ENCODE measurements around the gene ENTPD5.
"Not testable (repeated sequence)": the region's sequence is repeated elsewhere in the genome, so short reads cannot be mapped to it uniquely, and the experiment has no call there.

The ENTPD5 gene

DNA sequence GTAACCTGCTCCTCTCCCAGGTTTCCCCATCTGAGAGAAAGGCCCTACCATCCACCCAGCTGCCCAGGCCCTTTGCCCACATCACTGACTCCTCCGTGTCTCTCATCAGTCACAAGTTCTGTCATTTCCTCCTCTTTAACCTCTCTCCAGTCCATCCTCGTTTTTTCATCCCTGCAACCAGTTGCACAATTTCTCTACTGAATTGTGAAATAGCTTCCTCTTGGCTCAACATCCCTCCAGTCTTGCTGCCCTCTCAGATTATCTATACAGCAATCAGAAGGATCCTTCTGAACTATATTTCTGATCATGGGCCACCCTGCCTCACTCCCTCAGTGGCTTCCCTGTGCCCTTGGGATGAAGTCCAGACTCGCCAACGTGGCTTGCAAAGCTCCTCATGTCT lies 76.0 kb downstream of the ENTPD5 start:
- no peak for TF ChIP-seq ZFX (IDR thresholded peaks at IDR 0.05)
- TF ChIP-seq, protein P1, sequence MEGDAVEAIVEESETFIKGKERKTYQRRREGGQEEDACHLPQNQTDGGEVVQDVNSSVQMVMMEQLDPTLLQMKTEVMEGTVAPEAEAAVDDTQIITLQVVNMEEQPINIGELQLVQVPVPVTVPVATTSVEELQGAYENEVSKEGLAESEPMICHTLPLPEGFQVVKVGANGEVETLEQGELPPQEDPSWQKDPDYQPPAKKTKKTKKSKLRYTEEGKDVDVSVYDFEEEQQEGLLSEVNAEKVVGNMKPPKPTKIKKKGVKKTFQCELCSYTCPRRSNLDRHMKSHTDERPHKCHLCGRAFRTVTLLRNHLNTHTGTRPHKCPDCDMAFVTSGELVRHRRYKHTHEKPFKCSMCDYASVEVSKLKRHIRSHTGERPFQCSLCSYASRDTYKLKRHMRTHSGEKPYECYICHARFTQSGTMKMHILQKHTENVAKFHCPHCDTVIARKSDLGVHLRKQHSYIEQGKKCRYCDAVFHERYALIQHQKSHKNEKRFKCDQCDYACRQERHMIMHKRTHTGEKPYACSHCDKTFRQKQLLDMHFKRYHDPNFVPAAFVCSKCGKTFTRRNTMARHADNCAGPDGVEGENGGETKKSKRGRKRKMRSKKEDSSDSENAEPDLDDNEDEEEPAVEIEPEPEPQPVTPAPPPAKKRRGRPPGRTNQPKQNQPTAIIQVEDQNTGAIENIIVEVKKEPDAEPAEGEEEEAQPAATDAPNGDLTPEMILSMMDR (conservative IDR thresholded peaks at IDR 0.05): no peak
- peak overlapping the region; percentile 97 for H3K27ac ChIP-seq

DNA sequence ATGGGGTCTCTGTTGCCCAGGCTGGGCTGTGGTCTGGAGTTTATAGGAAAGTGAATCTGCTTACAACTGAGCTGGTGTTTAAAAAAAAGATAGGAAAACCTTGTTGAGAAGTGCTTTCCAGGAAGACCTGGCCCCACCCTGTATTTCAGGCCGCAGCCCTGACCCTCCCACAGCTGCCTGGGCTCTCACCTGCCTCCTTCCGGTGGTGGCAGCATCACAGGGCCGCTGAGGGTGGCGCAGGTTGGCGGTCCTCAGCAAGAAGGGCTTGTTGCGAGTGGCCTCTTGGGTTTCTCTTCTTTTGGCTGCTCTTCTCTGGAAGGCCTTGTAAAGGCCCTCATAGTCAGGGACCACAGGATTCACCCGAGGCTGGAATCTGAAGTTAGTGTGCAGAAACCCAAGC lies 76.9 kb downstream of the ENTPD5 start:
- no peak for TF ChIP-seq ZFX (IDR thresholded peaks at IDR 0.05)
- TF ChIP-seq, protein P1 (conservative IDR thresholded peaks at IDR 0.05): no peak
- H3K27ac ChIP-seq: no peak overlapping the region

DNA sequence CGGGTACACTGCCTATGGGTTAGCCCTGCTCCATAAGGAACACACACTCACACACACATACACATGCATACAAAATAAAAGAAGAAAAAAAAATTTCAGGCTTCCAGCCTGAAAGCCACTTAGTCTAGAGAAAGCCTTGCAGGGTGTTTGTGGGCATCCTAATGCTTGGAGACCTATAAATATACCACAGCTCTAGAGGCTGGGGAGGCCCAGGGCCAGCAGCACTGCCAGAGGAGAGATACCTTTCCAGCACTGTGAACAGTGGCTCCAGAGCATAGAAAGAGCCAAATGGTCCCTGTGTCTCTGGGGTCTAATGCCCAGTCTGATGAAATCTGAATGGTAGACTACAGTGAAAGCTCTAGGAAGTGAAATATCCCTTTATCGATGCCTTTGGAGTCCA lies 82.1 kb downstream of the ENTPD5 start:
- no peak for TF ChIP-seq ZFX (IDR thresholded peaks at IDR 0.05)
- TF ChIP-seq, protein P1 (conservative IDR thresholded peaks at IDR 0.05): no peak
- H3K27ac ChIP-seq: no peak overlapping the region

DNA sequence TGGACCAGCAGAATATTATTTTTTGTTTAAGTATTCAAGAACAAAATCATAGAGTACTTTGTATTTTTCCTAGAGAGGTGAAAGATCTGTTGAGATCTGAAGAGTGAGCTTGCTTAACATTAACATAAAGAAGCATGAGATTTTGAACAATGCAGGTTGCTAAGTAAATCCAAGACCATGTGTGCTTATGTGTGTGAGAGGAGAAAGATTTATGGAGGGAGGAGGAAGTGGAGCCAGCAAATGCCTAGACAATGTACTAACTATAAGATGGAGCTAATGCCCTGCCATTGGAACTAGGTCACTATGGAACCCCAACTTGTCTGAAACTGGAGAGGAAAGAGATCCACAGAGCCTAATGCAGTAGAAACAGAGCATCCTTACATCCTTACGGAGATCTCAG lies 82.5 kb downstream of the ENTPD5 start:
- TF ChIP-seq, protein P1 (conservative IDR thresholded peaks at IDR 0.05): no peak
- TF ChIP-seq ZFX (IDR thresholded peaks at IDR 0.05): no peak

DNA sequence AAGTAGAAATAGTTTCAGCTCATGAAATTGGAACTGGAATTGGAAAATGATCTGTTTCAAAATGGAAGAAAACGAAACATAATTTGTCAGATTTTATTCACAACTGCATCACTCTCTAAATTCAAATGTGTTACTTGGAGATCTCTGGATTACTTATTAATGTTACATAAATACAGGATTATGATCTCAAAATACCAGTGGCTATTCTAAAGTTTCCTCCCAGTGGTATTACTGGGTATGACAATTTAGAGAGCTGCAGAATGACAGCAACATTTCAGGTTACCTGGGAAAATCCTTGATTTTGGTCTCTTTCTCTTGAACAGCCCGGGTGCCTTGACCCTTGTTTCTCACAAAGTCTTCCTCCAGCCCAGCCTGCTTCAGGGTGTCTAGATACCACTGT lies 83.4 kb downstream of the ENTPD5 start:
- H3K27ac ChIP-seq: no peak overlapping the region
- TF ChIP-seq, protein P1 (conservative IDR thresholded peaks at IDR 0.05): no peak; the same call in 1 of the 2 replicates
- no peak for TF ChIP-seq ZFX (IDR thresholded peaks at IDR 0.05)

More for the DNA sequence above, 82.5 kb downstream of the ENTPD5 start:
- no peak overlapping the region for H3K27ac ChIP-seq

DNA sequence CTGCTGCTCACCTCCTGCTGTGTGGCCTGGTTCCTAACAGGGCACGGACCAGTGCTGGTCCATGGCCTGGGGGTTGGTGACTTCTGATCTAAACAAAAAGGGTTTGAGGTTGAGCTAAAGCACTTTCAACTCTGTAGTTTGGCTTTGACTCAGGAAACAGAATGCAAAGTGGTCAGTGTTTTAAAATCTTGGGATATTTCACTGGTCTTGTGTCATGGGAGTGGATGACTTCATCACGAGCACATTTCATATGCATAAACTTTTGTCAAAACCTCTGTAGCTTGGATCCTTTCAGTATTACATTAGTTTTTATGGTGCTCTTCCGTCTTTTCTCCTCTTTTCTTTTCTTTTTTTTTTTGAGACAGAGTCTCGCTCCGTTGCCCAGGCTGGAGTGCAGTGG lies 94.8 kb downstream of the ENTPD5 start:
- no peak overlapping the region for H3K27ac ChIP-seq
- TF ChIP-seq, protein P1 (conservative IDR thresholded peaks at IDR 0.05): no peak
- TF ChIP-seq ZFX (IDR thresholded peaks at IDR 0.05): no peak

DNA sequence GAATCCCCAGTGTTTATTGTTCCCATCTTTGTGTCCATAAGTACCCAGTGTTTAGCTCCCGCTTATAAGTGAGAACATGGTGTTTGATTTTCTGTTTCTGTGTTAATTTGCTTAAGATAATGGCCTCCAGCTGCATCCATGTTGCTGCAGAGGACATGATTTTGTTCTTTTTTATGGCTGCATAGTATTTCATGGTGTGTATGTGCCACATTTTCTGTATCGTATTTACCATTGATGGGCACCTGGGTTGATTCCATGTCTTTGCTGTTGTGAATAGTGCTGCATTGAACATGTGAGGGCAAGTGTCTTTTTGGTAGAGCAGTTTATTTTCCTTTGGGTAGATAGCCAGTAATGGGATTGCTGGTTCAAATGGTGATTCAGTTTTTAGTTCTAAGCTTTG lies 99.6 kb downstream of the ENTPD5 start:
- not testable (repeated sequence) for H3K27ac ChIP-seq

DNA sequence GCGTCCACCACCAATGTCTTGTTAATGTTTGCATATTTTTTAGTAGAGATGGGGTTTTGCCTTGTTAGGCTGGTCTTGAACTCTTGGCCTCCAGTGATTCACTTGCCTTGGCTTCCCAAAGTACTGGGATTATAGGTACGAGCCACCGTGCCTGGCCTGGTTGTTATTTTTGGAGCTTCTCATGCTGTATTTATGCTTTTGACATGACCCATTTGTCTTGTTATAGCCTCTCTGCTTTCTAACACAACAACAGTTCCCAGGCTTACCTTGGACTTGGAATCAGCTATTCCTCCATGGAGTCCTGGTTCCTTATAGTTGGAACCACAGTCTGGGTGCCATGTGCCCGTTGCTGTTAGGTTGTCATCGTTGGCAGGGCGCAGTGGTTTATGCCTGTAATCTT lies 102.8 kb downstream of the ENTPD5 start:
- H3K27ac ChIP-seq: no peak overlapping the region
- TF ChIP-seq, protein P1 (conservative IDR thresholded peaks at IDR 0.05): no peak
- no peak for TF ChIP-seq ZFX (IDR thresholded peaks at IDR 0.05)
